ENCODE data around the gene EHMT1. TPM values are rescaled to one million over a fixed set of nuclear protein-coding genes. Genes with fewer than 3 reads are reported as not detected.
"Not testable (repeated sequence)": the region's sequence is repeated elsewhere in the genome, so short reads cannot be mapped to it uniquely, and the experiment has no call there.

EHMT1 gene
- total RNA-seq, 4 donors from 2014 or later = 77.1 to 149 (median 86.6) TPM

- H3K9me3 ChIP-seq = no peaks in the 10 kb centered on the region
- WGBS = 97% methylated on average over 20 of the region's 20 CpGs
- no peaks in the 10 kb centered on the region for H3K27me3 ChIP-seq
- peaks cover 62% of the 10 kb centered on the region for H3K36me3 ChIP-seq
- TF ChIP-seq EP300 (IDR thresholded peaks at IDR 0.05) = no peak
- no peak for TF ChIP-seq CTCF (IDR thresholded peaks at IDR 0.05)
- no peak for TF ChIP-seq POLR2AphosphoS5 (IDR thresholded peaks at IDR 0.05)
- TF ChIP-seq POLR2A (IDR thresholded peaks at IDR 0.05) = no peak
- H3K4me3 ChIP-seq = no peak overlapping the region
- no peak overlapping the region for H3K27ac ChIP-seq
- no peak for DNase-seq (ENCODE audit: low spot score in 2 of 2)
- H3K4me1 ChIP-seq = peaks cover 2% of the 10 kb centered on the region
Measured at GRCh38 chr9:137728444-137729311, 109.9 kb downstream of the EHMT1 start.

GRCh38 chr9:137731216-137731946 lies 112.6 kb downstream of the EHMT1 start:
- 85% methylated on average over 14 of the region's 18 CpGs for WGBS

GRCh38 chr9:137731947-137732813 lies 113.4 kb downstream of the EHMT1 start:
- WGBS = 98% methylated on average over 17 of the region's 24 CpGs
- H3K27me3 ChIP-seq = no peaks in the 10 kb centered on the region
- no peak for TF ChIP-seq POLR2AphosphoS5 (IDR thresholded peaks at IDR 0.05)
- no peaks in the 10 kb centered on the region for H3K4me1 ChIP-seq
- no peak overlapping the region for H3K4me3 ChIP-seq
- DNase-seq (ENCODE audit: low spot score in 2 of 2) = no peak
- peaks cover 5% of the 10 kb centered on the region for H3K9me3 ChIP-seq
- H3K36me3 ChIP-seq = peaks cover 65% of the 10 kb centered on the region
- H3K27ac ChIP-seq = no peak overlapping the region

More at GRCh38 chr9:137731216-137731946, 112.6 kb downstream of the EHMT1 start:
- peaks cover 70% of the 10 kb centered on the region for H3K36me3 ChIP-seq
- H3K9me3 ChIP-seq = peaks cover 5% of the 10 kb centered on the region
- H3K4me3 ChIP-seq = no peak overlapping the region
- H3K27me3 ChIP-seq = no peaks in the 10 kb centered on the region
- no peak overlapping the region for H3K27ac ChIP-seq
- peak; percentile 31 to 47 for DNase-seq (ENCODE audit: low spot score in 2 of 2)
- H3K4me1 ChIP-seq = no peaks in the 10 kb centered on the region
- TF ChIP-seq EP300 (IDR thresholded peaks at IDR 0.05) (no peak), POLR2A (IDR thresholded peaks at IDR 0.05) (no peak), CTCF (IDR thresholded peaks at IDR 0.05) (no peak), POLR2AphosphoS5 (IDR thresholded peaks at IDR 0.05) (no peak)

- peaks cover 61% of the 10 kb centered on the region for H3K36me3 ChIP-seq
- 97% methylated on average over 6 of the region's 6 CpGs for WGBS
- DNase-seq (ENCODE audit: low spot score in 2 of 2) = peak in 1 of 2 donors; percentile 15
- no peak overlapping the region for H3K4me3 ChIP-seq
- TF ChIP-seq CTCF (IDR thresholded peaks at IDR 0.05) (no peak), EP300 (IDR thresholded peaks at IDR 0.05) (no peak), POLR2AphosphoS5 (IDR thresholded peaks at IDR 0.05) (no peak), POLR2A (IDR thresholded peaks at IDR 0.05) (no peak)
- H3K4me1 ChIP-seq = no peaks in the 10 kb centered on the region
- H3K27me3 ChIP-seq = no peaks in the 10 kb centered on the region
- H3K9me3 ChIP-seq = peaks cover 5% of the 10 kb centered on the region
- H3K27ac ChIP-seq = no peak overlapping the region
Measured at GRCh38 chr9:137733429-137733828, 114.6 kb downstream of the EHMT1 start.

- no peaks in the 10 kb centered on the region for H3K27me3 ChIP-seq
- H3K27ac ChIP-seq = no peak overlapping the region
- peaks cover 5% of the 10 kb centered on the region for H3K9me3 ChIP-seq
- peaks cover 54% of the 10 kb centered on the region for H3K36me3 ChIP-seq
- 95% methylated on average over 2 of the region's 2 CpGs for WGBS
- H3K4me3 ChIP-seq = no peak overlapping the region
- DNase-seq (ENCODE audit: low spot score in 2 of 2) = no peak
- TF ChIP-seq POLR2A (IDR thresholded peaks at IDR 0.05) (no peak), EP300 (IDR thresholded peaks at IDR 0.05) (no peak), CTCF (IDR thresholded peaks at IDR 0.05) (no peak), POLR2AphosphoS5 (IDR thresholded peaks at IDR 0.05) (no peak)
- no peaks in the 10 kb centered on the region for H3K4me1 ChIP-seq
Measured at GRCh38 chr9:137734181-137734580, 115.4 kb downstream of the EHMT1 start.

- not testable (repeated sequence) for H3K9me3 ChIP-seq; H3K4me3 ChIP-seq; H3K27ac ChIP-seq; H3K4me1 ChIP-seq; H3K27me3 ChIP-seq; DNase-seq (ENCODE audit: low spot score in 2 of 2)
- 89% methylated on average over 9 of the region's 14 CpGs for WGBS
- H3K36me3 ChIP-seq = peaks cover 37% of the 10 kb centered on the region
Measured at GRCh38 chr9:137738182-137738696, 119.4 kb downstream of the EHMT1 start.
